CD14-positive monocyte (primary cell): ENCODE data around the gene NEGR1. TPM values are rescaled to one million over a fixed set of nuclear protein-coding genes. Genes with fewer than 3 reads are reported as not detected.

Source experiments
- DNase-seq, 3 donors: peaks; one replicate each; pipeline ENCODE4 v3.0.0-alpha.2; 2011 to 2022
- H2AFZ ChIP-seq: 2 replicates; pipeline ENCODE4 v1.6.0; 2012; ENCODE audit warnings: mild to moderate bottlenecking, low read depth, low read length, inconsistent platforms; ENCODE audit not compliant: insufficient read depth, poor library complexity, severe bottlenecking
- H3K27ac ChIP-seq, 2 donors: 1 replicate in 1 of 2; 2 replicates in 1 of 2; pipeline ENCODE4 v1.5.1; 2012 to 2013; ENCODE audit warnings: low read length in 2 of 2, control low read depth in 1 of 2, inconsistent platforms in 1 of 2, low read depth in 1 of 2, mild to moderate bottlenecking in 1 of 2
- H3K27me3 ChIP-seq, 2 donors: one replicate each; pipeline versions ENCODE4 v1.6.0 to v1.6.1; 2011 to 2013; ENCODE audit warnings: low read length in 2 of 2; ENCODE audit not compliant: control insufficient read depth in 2 of 2, insufficient read depth in 2 of 2
- H3K36me3 ChIP-seq, 2 donors: replicated peaks in 1 of 2; 1 replicate in 1 of 2; 2 replicates in 1 of 2; pipeline versions ENCODE4 v1.5.1 to v1.6.1; 2012 to 2013; ENCODE audit warnings: low read length in 2 of 2, control low read depth in 1 of 2, inconsistent platforms in 1 of 2, mild to moderate bottlenecking in 1 of 2; ENCODE audit not compliant: insufficient read depth in 2 of 2, control insufficient read depth in 1 of 2
- H3K4me1 ChIP-seq, 2 donors: 1 replicate in 1 of 2; 2 replicates in 1 of 2; pipeline versions ENCODE4 v1.5.1 to v1.6.1; 2012 to 2013; ENCODE audit warnings: low read length in 2 of 2, control low read depth in 1 of 2, inconsistent platforms in 1 of 2, mild to moderate bottlenecking in 1 of 2, moderate library complexity in 1 of 2; ENCODE audit not compliant: insufficient read depth in 2 of 2, control insufficient read depth in 1 of 2
- H3K4me2 ChIP-seq: replicated peaks from 2 replicates; pipeline ENCODE3; 2012; ENCODE audit warnings: low read length, moderate library complexity, mild to moderate bottlenecking; ENCODE audit not compliant: poor library complexity, severe bottlenecking; ENCODE audit errors: extremely low read depth
- H3K4me3 ChIP-seq, 3 experiments: fragments of 200-600 bp in 1 of 3; sonication (generic) in 1 of 3; replicated peaks in 1 of 3; 1 replicate in 2 of 3; 2 replicates in 1 of 3; pipeline ENCODE4 v1.5.1; 2011 to 2013; ENCODE audit warnings: low read length in 3 of 3, mild to moderate bottlenecking in 3 of 3, control low read depth in 2 of 3, low read depth in 2 of 3, inconsistent platforms in 1 of 3, moderate library complexity in 1 of 3
- H3K79me2 ChIP-seq: 2 replicates; pipeline ENCODE4 v1.6.0; 2012; ENCODE audit warnings: mild to moderate bottlenecking, control low read depth, inconsistent platforms, low read length, moderate library complexity; ENCODE audit not compliant: insufficient read depth
- H3K9ac ChIP-seq: 2 replicates; pipeline ENCODE4 v1.6.0; 2017; ENCODE audit warnings: low read length, mild to moderate bottlenecking; ENCODE audit not compliant: insufficient read depth, poor library complexity, severe bottlenecking
- H3K9me3 ChIP-seq, 2 donors: replicated peaks in 1 of 2; 1 replicate in 1 of 2; 2 replicates in 1 of 2; pipeline versions ENCODE4 v1.5.1 to v1.6.1; 2012 to 2013; ENCODE audit warnings: low read length in 2 of 2, control low read depth in 1 of 2; ENCODE audit not compliant: control insufficient read depth in 1 of 2, insufficient read depth in 1 of 2
- H4K20me1 ChIP-seq: 2 replicates; pipeline ENCODE4 v1.6.0; 2012; ENCODE audit warnings: mild to moderate bottlenecking, low read length, control low read depth, moderate library complexity; ENCODE audit not compliant: insufficient read depth
- H3K27ac Mint-ChIP-seq, 7 donors: one replicate each; pipeline ENCODE4 v1.8.0; 2020; ENCODE audit warnings: mild to moderate bottlenecking in 7 of 7, mixed read lengths in 7 of 7, moderate library complexity in 6 of 7, inconsistent platforms in 2 of 7
- H3K27me3 Mint-ChIP-seq, 3 donors: one replicate each; pipeline ENCODE4 v1.8.0; 2021 to 2022; ENCODE audit warnings: low read depth in 3 of 3, mild to moderate bottlenecking in 3 of 3, mixed read lengths in 3 of 3, moderate library complexity in 3 of 3, inconsistent platforms in 1 of 3
- H3K36me3 Mint-ChIP-seq, 2 donors: one replicate each; pipeline ENCODE4 v1.8.0; 2020; ENCODE audit warnings: mixed read lengths in 2 of 2, inconsistent platforms in 1 of 2, mild to moderate bottlenecking in 1 of 2
- H3K4me1 Mint-ChIP-seq: one replicate; pipeline ENCODE4 v1.8.0; 2020; ENCODE audit warnings: mild to moderate bottlenecking, mixed read lengths
- H3K4me3 Mint-ChIP-seq, 2 donors: one replicate each; pipeline ENCODE4 v1.8.0; 2020; ENCODE audit warnings: mild to moderate bottlenecking in 2 of 2, mixed read lengths in 2 of 2, moderate library complexity in 1 of 2
- H3K9me3 Mint-ChIP-seq, 7 donors: one replicate each; pipeline ENCODE4 v1.8.0; 2020 to 2022; ENCODE audit warnings: mixed read lengths in 7 of 7, mild to moderate bottlenecking in 6 of 7, moderate library complexity in 6 of 7, inconsistent platforms in 2 of 7
- WGBS: methylation state at CpG from one replicate; pipeline ENCODE4 v1.1.5; 2013; ENCODE audit warnings: missing lambda C conversion rate; ENCODE audit not compliant: insufficient coverage; 5-methylcytosine and 5-hydroxymethylcytosine counted together
- intact Hi-C, 2 donors: fragments of 100-400 bp; cut with micrococcal nuclease; formaldehyde crosslinking; loops; one replicate each; pipeline versions ENCODE4 v1.15.0 to v1.15.1; 2023
- polyA plus RNA-seq, 3 donors: library from polyadenylated mRNA; depleted of rRNA in 1 of 3; unstranded in 2 of 3; stranded (reverse) in 1 of 3; fragments of 300-500 nt in 2 of 3; fragments of >200 nt in 1 of 3; fragmentation: Illumina TruSeq in 2 of 3; gene quantifications; 1 replicate in 2 of 3; 2 replicates in 1 of 3; pipeline ENCODE4 v1.2.3, GENCODE V29; 2012 to 2021
- TF ChIP-seq, protein P1 (sequence below): fragments of 200-600 bp; IDR thresholded peaks from one replicate; pipeline ENCODE4 v1.8.0; 2022; ENCODE audit warnings: antibody characterized with exemption, mild to moderate bottlenecking

The NEGR1 gene
- polyA plus RNA-seq, 3 donors = 0.03 to 0.15 (median 0.13) TPM

DNA sequence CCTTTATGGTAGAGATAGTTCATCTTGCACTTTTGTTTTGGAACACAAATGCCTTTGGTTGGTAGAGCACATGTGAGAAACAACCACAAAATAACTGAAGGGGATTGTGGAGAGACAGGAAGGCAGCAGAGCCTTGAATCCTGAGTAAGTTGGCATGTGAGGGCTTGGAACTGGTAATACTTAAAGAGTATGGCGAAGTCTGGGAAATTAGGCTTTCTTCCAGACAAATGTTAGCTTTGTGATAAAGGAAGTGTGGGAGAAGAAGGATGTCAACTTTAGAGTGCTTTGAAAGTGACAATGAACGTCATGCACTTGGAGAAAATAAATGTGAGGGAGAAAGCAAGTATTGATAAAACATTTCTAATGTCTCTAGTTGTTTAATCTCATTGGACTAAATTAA lies 725.2 kb downstream of the NEGR1 start:
- Mint-ChIP-seq H3K27ac (no peak overlapping the region), H3K36me3 (no peaks in the 10 kb centered on the region), H3K27me3 (no peaks in the 10 kb centered on the region), H3K4me1 (no peaks in the 10 kb centered on the region), H3K4me3 (no peak overlapping the region), H3K9me3 (peaks cover 0 to 2% (median 0%) of the 10 kb centered on the region in 7 donors)
- Histone ChIP-seq H3K9ac (no peak overlapping the region), H2AFZ (no peak overlapping the region), H3K27me3 (no peaks in the 10 kb centered on the region), H3K36me3 (no peaks in the 10 kb centered on the region), H3K79me2 (no peaks in the 10 kb centered on the region), H4K20me1 (no peaks in the 10 kb centered on the region), H3K27ac (no peak overlapping the region), H3K4me2 (no peak overlapping the region), H3K4me1 (no peaks in the 10 kb centered on the region), H3K9me3 (no peaks in the 10 kb centered on the region), H3K4me3 (no peak overlapping the region)
- DNase-seq = no peak
- TF ChIP-seq, protein P1, sequence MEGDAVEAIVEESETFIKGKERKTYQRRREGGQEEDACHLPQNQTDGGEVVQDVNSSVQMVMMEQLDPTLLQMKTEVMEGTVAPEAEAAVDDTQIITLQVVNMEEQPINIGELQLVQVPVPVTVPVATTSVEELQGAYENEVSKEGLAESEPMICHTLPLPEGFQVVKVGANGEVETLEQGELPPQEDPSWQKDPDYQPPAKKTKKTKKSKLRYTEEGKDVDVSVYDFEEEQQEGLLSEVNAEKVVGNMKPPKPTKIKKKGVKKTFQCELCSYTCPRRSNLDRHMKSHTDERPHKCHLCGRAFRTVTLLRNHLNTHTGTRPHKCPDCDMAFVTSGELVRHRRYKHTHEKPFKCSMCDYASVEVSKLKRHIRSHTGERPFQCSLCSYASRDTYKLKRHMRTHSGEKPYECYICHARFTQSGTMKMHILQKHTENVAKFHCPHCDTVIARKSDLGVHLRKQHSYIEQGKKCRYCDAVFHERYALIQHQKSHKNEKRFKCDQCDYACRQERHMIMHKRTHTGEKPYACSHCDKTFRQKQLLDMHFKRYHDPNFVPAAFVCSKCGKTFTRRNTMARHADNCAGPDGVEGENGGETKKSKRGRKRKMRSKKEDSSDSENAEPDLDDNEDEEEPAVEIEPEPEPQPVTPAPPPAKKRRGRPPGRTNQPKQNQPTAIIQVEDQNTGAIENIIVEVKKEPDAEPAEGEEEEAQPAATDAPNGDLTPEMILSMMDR = no peak
- 94% methylated on average over 1 of the region's 2 CpGs for WGBS
- intact Hi-C loops = no loop called here

DNA sequence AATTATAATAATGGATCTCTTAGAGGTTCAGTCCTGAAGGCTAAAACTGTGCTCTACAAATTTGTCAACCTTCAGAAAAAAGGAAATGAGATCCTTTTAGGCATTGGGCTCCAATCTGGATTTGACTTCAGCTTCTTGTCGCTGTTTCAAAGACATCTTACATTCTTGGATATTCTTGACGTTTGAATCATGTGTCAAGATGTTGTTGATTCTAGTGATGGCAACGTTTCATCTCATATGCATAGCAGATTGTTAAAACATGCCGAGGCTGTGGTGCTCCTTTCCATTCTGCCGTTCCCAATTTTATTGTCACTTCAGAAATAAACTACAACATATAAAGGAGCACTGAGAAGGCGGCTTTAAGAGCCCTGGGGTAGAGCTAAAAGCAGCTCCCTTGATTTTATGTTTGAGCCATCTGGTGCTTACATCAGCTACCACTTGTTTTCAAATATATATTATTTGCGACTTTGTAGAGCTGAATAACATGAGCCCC lies 733.9 kb downstream of the NEGR1 start:
- Mint-ChIP-seq H3K27ac (no peak overlapping the region), H3K36me3 (no peaks in the 10 kb centered on the region), H3K4me1 (no peaks in the 10 kb centered on the region), H3K9me3 (peaks cover 0 to 6% (median 0%) of the 10 kb centered on the region in 7 donors), H3K4me3 (no peak overlapping the region), H3K27me3 (no peaks in the 10 kb centered on the region)
- no peaks in the 10 kb centered on the region for H3K4me1 ChIP-seq
- no peak overlapping the region for H3K4me3 ChIP-seq
- H2AFZ ChIP-seq = no peak overlapping the region
- H3K79me2 ChIP-seq = no peaks in the 10 kb centered on the region
- no peaks in the 10 kb centered on the region for H3K9me3 ChIP-seq
- 88% methylated on average over 4 of the region's 7 CpGs for WGBS
- no peak overlapping the region for H3K4me2 ChIP-seq
- DNase-seq = no peak
- no peak overlapping the region for H3K27ac ChIP-seq
- no peaks in the 10 kb centered on the region for H3K36me3 ChIP-seq
- TF ChIP-seq, protein P1 = no peak
- no peaks in the 10 kb centered on the region for H3K27me3 ChIP-seq
- no peak overlapping the region for H3K9ac ChIP-seq
- H4K20me1 ChIP-seq = no peaks in the 10 kb centered on the region
- intact Hi-C loops = no loop called here
